ENCODE data around the gene GMEB2.
"Not testable (repeated sequence)": the region's sequence is repeated elsewhere in the genome, so short reads cannot be mapped to it uniquely, and the experiment has no call there.

Gene GMEB2

DNA sequence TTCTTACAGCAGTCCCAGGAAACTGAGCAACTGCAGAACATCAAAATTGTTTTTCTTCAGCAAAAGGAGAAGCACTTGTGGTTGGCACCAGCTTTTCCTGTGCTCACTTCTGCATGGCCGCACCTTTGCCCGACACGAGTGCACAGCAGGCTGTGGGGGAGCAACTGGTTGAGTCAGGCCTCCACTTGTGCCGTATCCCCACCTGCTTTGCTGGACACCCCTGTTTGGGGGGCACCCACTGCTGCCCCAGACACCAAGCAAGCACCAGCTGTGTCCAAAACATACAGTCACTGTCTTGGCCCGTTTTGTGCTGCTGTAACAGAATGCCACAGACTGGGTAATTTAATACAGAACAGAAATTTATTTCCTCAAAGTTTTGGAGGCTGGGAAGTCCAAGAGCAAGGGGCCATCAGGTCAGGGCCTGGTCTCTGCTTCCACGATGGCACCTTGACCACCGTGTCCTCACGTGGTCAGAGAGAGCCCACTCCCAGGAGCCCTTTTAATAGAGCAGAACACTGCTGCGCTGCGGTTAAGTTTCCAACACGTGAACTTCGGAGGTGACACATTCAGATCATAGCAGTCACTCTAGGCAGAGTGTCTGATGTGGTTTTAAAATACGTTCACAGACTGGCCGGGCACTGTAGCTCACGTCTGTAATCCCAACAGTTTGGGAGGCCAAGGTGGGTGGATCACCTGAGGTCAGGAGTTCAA is 8.7 kb upstream of the GMEB2 start:
- no peak for DNase-seq

DNA sequence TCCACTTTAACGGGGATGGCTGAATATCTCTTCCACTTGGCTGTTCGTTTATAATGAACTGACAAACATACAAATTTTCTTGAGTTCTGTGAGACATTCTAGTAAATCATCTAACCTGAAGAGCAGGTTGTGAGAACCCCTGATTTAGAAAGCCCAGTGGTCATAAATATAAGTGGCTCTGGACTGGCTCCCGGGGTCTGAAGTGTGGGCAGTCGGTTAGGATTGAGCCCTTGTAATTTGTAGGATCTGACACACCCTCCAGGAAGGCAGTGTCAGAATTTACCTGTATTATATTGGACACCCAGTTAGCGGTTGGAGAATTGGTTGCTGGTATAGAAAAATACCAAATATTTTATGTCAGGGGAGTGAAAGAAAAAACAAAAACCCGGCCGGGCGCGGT is 6.8 kb upstream of the GMEB2 start:
- DNase-seq = no peak

GRCh38 chr20:63631426-63631825 is 4.5 kb upstream of the GMEB2 start:
- not testable (repeated sequence) for DNase-seq

DNA sequence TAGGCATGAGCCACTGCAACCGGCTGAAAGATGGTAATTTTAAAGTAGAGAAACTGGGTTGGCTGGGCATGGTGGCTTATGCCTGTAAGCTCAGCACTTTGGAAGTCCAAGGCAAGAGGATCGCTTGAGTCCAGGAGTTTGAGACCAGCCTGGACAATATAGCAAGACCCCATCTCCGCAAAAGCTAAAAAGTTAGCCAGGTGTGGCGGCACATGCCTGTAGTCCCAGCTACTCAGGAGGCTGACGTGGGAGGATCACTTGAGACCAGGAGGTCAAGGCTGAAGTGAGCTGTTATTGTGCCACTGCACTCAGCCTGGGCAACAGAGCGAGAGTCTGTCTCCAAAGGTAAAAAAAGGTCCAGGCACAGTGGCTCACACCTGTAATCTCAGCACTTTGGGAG is 4.1 kb upstream of the GMEB2 start:
- not testable (repeated sequence) for DNase-seq

- DNase-seq = peak; percentile 76
These were observed 1.5 kb upstream of the GMEB2 start for GRCh38 chr20:63628246-63628975.

GRCh38 chr20:63627751-63628245 is 897 bp upstream of the GMEB2 start:
- no peak for DNase-seq

DNA sequence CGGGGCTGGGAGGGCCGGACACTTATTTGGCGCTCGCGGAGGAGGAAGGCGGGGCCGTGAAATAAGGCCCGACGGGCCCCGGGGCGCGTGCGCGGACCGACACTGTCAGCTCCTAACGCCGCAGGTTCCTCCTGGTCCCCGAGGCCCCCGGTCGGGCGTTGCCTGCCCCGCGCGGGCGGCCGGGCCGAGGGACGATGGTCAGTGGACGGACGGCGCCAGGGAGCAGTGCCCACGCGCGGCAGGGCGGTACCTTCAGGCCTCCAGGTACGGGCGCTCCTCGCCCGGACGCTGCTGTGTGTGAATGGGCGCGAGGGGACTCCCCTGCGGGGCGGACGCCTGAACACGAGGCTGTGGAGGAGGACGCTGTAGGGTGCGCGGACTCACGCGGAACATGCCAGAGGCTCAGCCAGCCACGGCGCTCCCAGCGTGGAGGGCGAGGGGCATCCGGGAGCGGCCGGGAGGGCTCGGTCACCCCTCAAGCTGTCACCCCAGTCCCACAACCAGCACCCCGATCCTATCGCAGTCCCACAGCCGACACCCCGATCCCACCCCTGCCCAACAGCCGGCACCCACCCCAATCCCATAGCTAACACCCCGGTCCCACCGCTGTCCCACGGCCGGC is 339 bp upstream of the GMEB2 start:
- DNase-seq = peak; percentile 91

DNA sequence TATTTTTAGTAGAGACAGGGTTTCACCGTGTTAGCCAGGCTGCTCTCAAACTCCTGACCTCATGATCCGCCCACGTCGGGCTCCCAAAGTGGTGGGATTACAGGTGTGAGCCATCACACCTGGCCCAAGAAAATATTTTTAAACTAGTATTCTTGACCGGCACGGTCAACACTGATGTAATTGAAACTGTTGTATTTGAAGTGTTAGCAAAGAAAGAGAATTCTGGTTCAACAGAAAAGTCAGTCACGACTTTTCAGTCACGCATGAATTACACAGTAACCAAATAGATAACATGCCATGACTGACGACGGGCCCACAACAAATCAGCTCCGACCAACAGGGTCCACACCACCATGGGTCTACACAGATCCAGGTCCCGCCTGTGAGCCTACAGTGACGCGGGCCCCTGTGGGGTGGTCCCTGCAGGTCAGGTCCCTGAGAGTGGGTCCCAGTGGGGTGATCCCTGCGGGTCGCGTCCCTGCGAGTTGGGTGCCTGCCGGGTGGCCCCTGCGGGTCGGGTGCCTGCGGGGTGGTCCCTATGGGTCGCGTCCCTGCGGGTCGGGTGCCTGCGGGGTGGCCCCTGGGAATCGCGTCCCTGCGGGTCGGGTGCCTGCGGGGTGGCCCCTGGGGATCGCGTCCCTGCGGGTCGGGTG is 1.0 kb downstream of the GMEB2 start:
- DNase-seq = no peak

DNA sequence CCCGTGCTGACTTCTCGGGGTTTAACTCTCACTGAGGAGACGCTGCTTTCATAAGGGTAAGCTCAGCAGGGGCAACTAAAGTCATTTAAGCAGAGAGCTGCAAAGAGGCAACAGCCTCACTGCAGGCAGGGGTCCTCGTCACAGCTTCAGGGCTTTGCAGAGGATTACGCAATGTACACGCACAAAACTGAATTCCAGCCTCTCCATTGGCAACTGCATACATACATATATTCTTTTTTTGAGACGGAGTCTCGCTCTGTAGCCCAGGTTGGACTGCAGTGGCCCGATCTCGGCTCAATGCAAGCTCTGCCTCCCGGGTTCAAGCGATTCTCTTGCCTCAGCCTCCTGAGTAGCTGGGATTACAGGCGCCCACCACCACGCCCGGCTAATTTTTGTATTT is 2.4 kb downstream of the GMEB2 start:
- DNase-seq = no peak

GRCh38 chr20:63622732-63623131 is 4.2 kb downstream of the GMEB2 start:
- DNase-seq = no peak

DNA sequence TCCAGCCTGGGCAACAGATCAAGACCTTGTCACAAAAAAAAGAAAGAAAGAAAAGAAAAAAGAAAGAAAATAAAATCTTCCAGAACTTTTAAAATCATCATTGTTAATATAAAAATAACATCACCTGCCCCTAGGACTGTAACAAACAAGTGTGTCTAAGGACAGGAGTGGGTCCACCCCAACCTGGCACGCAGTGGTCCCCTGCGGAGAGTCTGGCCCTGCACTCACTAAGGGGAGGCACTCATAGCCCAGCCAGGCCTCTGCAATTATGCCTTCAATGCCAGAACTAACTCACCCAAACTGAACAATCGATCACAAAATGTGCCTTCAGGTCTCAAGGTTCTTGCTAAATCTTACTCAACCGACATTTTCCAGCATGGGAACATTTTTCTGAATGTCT is 4.8 kb downstream of the GMEB2 start:
- DNase-seq = no peak

- DNase-seq = no peak
These were observed 5.9 kb downstream of the GMEB2 start for GRCh38 chr20:63620991-63621390.

GRCh38 chr20:63619505-63619904 is 7.4 kb downstream of the GMEB2 start:
- no peak for DNase-seq

- DNase-seq = no peak
These were observed 7.8 kb downstream of the GMEB2 start for GRCh38 chr20:63619086-63619485.

- no peak for DNase-seq
These were observed 8.5 kb downstream of the GMEB2 start for GRCh38 chr20:63618291-63618980.

- DNase-seq = no peak
These were observed 9.0 kb downstream of the GMEB2 start for GRCh38 chr20:63617876-63618265.

DNA sequence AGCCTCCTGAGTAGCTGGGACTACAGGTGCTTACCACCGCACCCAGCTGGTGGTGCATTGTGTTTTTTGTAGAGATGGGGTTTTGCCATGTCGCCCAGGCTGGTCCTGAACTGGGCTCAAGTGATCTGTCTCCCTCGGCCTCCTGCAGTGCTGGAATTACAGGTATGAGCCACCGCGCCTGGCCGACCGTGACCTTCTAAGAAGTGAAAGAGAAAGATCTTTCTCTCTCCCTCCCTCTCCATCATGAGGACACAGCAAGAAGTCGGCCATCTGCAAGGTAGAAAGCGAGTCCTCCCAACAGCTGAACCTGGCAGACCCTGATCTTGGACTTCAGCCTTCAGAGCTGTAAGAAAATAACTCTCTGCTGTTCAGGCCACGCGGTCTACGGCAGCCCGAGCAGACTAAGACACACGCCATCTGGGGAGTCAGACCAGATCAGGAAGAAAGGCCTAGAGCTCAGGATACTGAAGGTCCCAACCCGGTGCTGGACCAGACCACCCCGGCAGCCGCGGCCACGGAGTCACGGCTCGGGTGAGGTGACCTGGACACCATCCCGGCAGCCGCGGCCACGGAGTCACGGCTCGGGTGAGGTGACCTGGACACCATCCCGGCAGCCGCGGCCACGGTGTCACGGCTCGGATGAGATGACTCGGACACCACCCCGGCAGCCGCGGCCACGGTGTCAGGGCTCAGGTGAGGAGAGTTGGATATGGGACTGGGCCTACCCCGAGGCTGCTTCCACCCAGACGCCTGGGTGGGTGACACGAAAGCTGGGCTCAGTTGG is 9.6 kb downstream of the GMEB2 start:
- DNase-seq = no peak

- not testable (repeated sequence) for DNase-seq
These were observed 12.9 kb downstream of the GMEB2 start for GRCh38 chr20:63613863-63614594.

DNA sequence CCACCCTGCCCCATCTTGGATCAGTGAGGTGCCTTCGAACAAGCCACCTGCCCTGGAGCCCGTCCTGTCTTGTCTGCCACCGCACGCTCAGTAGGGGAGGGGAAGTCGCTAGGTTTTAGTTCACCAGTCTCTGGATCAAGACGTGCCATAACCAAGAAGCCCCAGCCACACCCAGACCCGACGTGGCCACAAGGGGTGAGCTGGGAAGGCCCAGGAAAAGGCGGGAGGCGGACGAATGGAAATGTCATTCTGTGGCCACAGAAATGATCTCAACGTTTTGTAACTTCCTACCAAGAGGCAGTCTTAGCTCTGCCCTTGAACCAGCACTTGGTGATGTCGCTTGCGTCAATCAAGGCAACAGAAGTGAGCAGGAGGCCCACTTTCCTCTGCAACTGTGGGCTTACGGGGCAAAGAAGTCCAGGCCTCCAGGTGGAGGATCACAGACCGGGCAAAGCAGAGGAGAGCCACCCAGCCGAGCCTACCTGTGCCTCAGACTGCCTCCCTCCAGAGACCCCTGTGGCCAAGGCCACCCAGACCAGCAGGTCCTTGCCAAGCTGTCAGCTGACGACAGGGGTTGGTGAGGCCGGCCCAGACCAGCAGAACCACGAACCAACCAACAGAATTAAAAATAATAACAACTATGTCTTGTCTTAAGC is 14.5 kb downstream of the GMEB2 start:
- no peak for DNase-seq

GRCh38 chr20:63611646-63612045 is 15.3 kb downstream of the GMEB2 start:
- no peak for DNase-seq

Measured in NCI-H510A treated with DMSO at 0.1 percent for 48 hours (cell line).